Activated T-cell treated with anti-CD3 and anti-CD28 coated beads for 24 hours (primary cell): ENCODE measurements around the gene SERPINA3.
"Not testable (repeated sequence)": the region's sequence is repeated elsewhere in the genome, so short reads cannot be mapped to it uniquely, and the experiment has no call there.

Experiments used
- DNase-seq: peaks from one replicate; pipeline ENCODE4 v3.0.0-alpha.2; 2020; ENCODE audit warnings: low read depth

The SERPINA3 gene

GRCh38 chr14:94612174-94612573 lies at the start of gene SERPINA3:
SERPINA3 (plus strand) TSS chr14:94612391; CDS start chr14:94614442, 2,051 bp downstream.
- no peak for DNase-seq

GRCh38 chr14:94562941-94563883 lies 49.0 kb upstream of the SERPINA3 start:
- no peak for DNase-seq

DNA sequence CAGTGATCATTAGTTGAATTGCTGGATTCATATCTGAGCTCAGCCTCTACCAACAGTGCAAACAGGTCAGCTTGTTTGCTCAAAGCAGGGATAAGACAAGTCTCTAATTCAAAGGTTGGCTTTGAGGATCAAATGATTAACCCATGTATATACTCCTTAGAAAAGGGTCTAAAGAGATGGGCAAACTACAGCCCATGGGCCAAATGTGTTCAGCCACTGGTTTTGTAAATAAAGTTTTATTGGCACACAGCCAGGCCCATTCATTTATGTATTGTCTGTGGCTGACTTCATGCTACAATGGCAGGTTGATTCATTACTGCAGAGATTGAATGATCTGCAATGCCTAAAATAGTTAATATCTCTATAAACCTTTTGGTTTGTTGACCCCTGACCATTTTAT lies 47.8 kb upstream of the SERPINA3 start:
- DNase-seq = no peak

DNA sequence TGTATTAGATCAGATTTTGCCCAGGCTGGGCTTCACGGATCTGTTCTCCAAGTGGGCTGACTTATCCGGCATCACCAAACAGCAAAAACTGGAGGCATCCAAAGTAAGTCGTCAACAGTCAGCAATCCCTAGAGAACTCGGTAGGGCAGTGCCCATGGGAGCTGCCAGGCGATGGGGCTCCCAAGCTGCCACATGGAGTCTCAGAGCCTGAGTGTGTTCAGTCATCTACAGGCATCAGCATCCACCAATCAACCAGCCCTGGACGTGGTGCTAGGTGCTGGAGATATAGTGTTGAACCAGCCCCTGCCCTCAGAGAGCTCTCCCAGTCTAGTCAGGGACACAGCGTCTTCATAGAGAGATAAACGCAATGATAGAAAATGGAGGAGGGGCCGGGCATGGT lies 44.0 kb upstream of the SERPINA3 start:
- DNase-seq = no peak

- DNase-seq = no peak
Observed at GRCh38 chr14:94569381-94570001, 42.7 kb upstream of the SERPINA3 start.

- DNase-seq = no peak
Observed at GRCh38 chr14:94570002-94570400, 42.2 kb upstream of the SERPINA3 start.

DNA sequence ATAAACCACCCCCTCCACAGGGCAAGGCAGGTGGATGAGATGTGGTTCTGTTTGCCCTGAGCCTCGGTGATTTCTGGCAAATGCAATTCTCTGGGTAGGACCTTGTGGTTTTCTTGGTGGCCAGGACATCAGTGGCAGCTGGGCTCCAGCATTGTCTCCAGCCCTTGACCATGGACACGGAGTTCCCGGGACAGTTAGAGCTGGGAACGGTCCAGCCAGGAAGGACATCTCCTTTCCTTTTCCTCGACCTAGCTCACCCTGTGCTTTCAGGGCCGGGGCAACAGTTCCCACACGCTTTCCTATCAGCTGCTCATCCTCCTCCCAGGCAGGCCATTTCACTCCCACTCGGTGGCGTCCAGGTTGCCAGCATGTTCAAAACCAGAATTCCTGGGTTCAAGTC lies 41.8 kb upstream of the SERPINA3 start:
- DNase-seq = no peak

- no peak for DNase-seq
Observed at GRCh38 chr14:94571395-94571794, 40.8 kb upstream of the SERPINA3 start.

DNA sequence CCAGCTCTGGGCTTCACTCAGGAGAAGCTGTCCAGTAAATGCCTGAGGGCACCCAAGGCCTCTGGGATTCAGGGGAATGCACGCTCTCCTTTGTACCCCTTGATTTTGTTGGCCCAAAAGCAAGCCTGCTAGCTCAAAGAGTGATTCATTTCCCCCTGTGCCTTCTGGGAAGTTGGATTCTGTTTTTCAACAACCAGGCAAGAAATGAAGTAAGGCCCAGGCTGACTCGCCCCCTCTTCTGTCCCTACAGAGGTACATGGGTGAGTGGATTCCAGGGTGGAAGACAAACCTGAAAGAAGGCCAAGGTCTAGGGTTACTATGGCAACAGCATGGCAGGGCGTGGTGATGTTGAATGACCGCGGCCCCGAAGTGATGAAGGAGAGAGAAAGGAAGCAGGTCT lies 40.2 kb upstream of the SERPINA3 start:
- DNase-seq = no peak

- no peak for DNase-seq
Observed at GRCh38 chr14:94572637-94573303, 39.4 kb upstream of the SERPINA3 start.

DNA sequence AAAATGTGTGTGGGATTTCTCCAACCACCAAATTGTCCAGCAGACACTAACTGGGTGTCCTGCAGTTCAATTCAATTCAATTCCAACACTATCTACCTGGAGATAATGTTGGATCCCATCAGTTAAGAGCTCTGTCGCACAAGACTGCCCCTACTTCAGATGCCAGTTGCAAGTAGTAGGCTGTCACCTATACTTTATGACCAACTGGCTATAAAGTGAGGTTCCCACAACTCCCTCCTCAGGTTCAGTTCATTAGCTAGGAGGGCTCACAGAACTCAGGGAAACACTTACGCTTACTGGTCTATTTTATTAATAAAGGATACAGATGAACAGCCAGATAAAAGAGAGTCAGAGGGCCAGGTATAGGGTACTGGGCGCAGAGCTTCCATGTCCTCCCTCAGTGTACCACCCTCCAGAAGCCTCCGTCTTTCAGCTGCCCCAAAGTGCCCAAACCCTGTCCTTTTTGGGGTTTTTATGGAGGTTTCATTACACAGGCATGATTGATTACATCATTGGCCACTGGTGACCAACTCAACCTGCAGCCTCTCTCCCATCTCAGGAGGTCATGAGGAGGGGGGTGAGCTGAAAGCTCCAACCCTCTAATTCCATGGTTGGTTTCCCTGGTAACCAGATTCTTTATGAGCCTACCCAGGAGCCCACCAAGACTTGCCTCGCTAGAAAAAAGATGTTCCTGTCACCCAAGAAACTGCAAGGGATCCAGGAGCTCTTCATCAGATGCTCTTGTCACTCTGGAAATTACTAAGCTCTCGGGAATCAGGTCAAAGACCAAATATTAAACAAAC lies 38.5 kb upstream of the SERPINA3 start:
- DNase-seq = no peak

GRCh38 chr14:94574336-94574735 lies 37.9 kb upstream of the SERPINA3 start:
- no peak for DNase-seq

GRCh38 chr14:94575730-94576585 lies 36.2 kb upstream of the SERPINA3 start:
- DNase-seq = no peak

- DNase-seq = not testable (repeated sequence)
Observed at GRCh38 chr14:94577472-94577871, 34.7 kb upstream of the SERPINA3 start.

GRCh38 chr14:94578712-94579111 lies 33.5 kb upstream of the SERPINA3 start:
- DNase-seq = no peak

DNA sequence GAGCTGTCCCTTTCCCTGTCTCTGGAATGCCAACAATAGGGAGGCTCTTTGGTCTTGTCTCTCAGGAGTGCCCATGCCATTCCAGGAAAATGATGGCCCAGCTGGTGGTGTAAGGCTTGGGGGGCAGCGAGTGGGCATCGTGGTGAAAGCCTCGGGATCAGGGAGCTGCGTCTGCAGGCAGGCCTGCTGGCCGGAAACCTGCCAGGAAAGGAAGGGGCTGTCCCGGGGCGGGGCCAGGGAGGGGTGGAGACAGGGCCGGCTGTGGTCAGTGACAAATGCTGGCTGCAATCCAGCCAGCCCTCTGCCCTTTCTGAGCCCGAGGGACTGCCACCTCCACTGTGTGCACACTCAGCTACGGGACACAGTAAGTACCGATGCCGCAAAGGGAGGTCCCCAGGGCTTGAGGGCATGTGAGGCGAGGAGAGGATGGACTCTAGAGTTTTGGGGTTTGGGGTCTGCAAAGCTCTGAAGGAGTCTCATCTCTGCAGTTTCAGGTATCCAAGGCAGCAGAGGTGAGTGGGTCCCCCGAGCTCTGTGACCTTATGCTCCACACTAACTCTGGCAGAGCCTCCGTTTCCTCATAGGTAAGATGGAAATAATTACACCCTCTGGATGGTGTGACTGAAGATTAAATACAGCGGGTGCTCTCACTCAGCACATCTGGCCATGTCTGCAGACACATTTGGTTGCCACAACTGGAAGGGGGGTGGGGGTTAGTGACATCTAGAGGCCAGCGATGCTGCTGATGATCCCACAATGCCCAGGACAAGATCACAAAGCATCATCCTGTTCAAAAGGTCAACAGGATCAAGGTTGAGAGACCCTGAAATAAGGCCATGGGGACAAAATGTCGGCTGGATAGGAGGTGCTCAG lies 30.8 kb upstream of the SERPINA3 start, which contains the start of gene SERPINA5:
Gene SERPINA5 (plus strand): TSS at position 300 of the 873 bp plus-strand sequence. CDS start 5,937 bp downstream, outside the sequence.
- DNase-seq = no peak

GRCh38 chr14:94582199-94582750 lies 29.9 kb upstream of the SERPINA3 start:
- no peak for DNase-seq

GRCh38 chr14:94582851-94583250 lies 29.3 kb upstream of the SERPINA3 start:
- DNase-seq = no peak

DNA sequence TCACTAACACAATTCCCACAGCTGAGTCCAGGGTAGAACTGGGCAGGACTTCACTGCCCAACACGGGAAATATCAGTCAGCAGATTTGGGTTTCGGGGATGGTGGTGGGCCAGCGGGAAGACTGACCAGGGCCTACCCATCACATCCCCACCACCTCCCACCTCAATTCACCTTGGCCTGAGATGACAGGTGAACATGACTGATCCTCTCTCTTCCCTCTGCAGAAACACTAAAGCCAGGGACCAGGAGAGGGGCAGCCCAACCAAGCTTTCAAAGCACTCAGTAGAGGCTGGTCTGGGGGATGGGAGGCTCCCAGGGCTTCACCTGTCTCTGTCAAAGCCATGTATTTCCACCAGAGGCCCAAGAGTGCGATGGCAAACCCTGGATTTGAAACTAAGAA lies 28.6 kb upstream of the SERPINA3 start:
- no peak for DNase-seq
